ENCODE measurements around the gene KCNIP1.

The KCNIP1 gene

DNA sequence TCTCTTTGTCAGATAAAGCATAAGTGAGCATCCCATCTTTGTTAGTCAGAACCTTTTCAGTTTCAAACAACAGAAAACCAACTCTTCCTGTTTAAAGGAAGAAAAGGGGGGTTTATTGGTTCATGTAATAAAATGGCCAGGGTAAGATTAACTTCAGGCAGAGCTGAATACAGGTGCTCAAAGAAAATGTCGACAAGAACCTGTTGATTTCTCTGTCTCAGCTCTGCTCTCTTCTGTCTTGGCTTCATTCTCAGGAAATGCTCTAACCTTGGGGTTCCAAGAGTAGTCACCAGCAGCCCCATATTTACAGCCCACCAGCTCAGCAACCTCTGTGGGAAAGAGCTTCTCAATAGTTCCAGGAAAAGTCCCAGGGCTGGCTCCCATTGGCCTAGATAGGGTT is 25.2 kb downstream of the KCNIP1 start:
- TF ChIP-seq, protein P1, sequence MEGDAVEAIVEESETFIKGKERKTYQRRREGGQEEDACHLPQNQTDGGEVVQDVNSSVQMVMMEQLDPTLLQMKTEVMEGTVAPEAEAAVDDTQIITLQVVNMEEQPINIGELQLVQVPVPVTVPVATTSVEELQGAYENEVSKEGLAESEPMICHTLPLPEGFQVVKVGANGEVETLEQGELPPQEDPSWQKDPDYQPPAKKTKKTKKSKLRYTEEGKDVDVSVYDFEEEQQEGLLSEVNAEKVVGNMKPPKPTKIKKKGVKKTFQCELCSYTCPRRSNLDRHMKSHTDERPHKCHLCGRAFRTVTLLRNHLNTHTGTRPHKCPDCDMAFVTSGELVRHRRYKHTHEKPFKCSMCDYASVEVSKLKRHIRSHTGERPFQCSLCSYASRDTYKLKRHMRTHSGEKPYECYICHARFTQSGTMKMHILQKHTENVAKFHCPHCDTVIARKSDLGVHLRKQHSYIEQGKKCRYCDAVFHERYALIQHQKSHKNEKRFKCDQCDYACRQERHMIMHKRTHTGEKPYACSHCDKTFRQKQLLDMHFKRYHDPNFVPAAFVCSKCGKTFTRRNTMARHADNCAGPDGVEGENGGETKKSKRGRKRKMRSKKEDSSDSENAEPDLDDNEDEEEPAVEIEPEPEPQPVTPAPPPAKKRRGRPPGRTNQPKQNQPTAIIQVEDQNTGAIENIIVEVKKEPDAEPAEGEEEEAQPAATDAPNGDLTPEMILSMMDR (IDR thresholded peaks at IDR 0.05; ENCODE audit: insufficient read depth, low read depth, low read length, missing control alignments): no peak
- no peak overlapping the region for H3K4me3 ChIP-seq (ENCODE audit: low read depth, low read length)
- DNase-seq (ENCODE audit: low read depth): no peak

DNA sequence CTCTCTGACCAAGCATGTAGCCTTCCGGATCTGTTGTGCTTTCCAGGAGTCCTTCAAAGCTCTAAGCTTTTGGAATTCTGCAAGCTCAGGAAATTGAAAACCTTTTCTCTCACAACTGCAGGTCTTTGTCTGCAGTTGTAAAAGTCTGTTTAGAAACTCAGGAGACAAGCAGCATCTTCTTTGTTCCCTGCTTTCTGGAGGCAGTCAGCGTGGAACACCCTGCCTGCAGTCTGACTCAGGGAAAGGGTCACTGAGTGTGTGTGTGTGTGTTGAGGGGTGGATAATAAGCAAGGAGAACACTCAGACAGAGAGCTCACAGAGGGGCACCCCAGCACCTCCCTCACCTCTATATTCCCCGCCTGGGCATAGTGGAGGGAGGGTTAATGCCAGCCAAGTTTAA is 29.1 kb downstream of the KCNIP1 start:
- H3K4me3 ChIP-seq (ENCODE audit: low read depth, low read length): no peak overlapping the region
- no peak for DNase-seq (ENCODE audit: low read depth)
- TF ChIP-seq, protein P1 (IDR thresholded peaks at IDR 0.05; ENCODE audit: insufficient read depth, low read depth, low read length, missing control alignments): no peak

DNA sequence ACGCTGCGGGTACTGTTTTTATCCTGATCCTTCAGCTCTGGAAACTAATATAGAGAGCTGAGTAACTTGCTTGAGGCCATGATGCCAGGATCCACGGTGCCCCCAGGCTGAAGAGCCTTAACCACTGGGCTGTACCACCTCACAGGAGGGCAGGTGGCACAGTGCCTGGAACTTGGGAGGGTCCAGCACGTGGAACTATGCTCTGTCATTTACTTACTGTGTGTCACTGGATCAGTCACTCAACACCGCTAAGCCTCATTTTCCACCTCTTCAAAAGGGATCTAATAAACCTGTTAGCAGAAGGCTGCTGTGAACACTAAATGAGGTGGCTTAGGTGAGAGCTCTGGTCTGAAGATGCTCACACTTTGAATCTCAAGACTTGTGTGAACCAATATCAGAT is 29.6 kb downstream of the KCNIP1 start:
- TF ChIP-seq, protein P1 (IDR thresholded peaks at IDR 0.05; ENCODE audit: insufficient read depth, low read depth, low read length, missing control alignments): no peak
- DNase-seq (ENCODE audit: low read depth): no peak
- H3K4me3 ChIP-seq (ENCODE audit: low read depth, low read length): no peak overlapping the region

DNA sequence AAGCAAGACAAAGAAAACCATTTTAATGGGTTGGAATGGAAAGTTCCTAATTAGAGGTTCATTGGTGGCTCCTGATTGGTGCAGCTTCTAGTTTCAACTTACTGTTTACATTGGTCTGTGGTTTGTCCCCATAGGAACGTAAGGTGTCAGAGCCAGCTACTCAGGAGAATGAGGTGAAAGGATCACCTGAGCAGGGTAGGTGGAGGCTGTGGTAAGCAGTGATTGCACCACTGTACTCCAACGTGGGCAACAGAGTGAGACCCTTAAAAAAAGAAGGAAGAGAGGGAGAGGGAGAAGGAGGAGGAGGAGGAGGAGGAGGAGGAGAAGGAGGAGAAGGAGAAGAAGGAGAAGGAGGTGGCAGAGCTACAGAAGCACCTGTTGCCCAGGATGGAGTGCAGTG is 30.4 kb downstream of the KCNIP1 start:
- TF ChIP-seq, protein P1 (IDR thresholded peaks at IDR 0.05; ENCODE audit: insufficient read depth, low read depth, low read length, missing control alignments): no peak
- DNase-seq (ENCODE audit: low read depth): no peak
- H3K4me3 ChIP-seq (ENCODE audit: low read depth, low read length): no peak overlapping the region

DNA sequence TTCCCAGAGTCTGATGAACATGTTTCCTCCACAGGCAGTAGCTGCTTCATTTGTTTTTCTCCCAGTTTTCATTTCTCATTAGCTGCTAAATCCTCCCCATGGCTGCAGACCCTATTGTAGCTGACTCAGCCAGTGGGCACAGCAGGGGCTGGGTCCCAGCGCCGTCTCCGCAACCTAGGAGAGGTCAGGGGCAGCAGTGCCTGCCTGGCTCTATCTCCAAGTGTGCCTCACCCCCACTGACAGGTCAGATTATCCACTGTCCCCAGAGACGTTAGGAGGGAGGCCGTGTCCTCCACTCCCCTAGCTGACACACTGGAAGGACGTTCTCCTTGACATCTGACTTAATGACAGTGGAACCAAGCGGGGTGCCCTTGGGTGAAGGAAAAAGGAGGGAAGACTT is 31.1 kb downstream of the KCNIP1 start:
- DNase-seq (ENCODE audit: low read depth): no peak
- TF ChIP-seq, protein P1 (IDR thresholded peaks at IDR 0.05; ENCODE audit: insufficient read depth, low read depth, low read length, missing control alignments): no peak
- no peak overlapping the region for H3K4me3 ChIP-seq (ENCODE audit: low read depth, low read length)

DNA sequence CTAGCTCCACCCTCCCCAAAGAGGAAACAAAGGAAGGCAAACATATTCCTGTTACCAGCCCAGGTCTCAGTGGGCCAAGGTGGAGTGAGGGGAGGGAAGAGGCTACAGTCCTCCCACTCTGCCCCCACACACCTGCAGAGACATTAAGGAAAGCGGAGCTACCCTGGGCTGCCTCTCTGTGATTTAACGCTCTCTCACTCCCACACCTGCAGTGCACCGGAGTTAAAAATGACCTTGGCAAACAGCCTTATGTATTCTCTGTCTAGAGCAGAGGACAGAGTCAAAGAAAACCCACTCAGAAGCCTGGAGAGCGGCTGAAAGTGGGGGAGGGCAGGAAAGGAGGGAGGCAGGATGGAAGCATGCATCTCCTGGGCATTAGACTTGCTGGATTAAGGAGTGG is 32.7 kb downstream of the KCNIP1 start:
- TF ChIP-seq, protein P1 (IDR thresholded peaks at IDR 0.05; ENCODE audit: insufficient read depth, low read depth, low read length, missing control alignments): no peak
- no peak overlapping the region for H3K4me3 ChIP-seq (ENCODE audit: low read depth, low read length)
- DNase-seq (ENCODE audit: low read depth): no peak

DNA sequence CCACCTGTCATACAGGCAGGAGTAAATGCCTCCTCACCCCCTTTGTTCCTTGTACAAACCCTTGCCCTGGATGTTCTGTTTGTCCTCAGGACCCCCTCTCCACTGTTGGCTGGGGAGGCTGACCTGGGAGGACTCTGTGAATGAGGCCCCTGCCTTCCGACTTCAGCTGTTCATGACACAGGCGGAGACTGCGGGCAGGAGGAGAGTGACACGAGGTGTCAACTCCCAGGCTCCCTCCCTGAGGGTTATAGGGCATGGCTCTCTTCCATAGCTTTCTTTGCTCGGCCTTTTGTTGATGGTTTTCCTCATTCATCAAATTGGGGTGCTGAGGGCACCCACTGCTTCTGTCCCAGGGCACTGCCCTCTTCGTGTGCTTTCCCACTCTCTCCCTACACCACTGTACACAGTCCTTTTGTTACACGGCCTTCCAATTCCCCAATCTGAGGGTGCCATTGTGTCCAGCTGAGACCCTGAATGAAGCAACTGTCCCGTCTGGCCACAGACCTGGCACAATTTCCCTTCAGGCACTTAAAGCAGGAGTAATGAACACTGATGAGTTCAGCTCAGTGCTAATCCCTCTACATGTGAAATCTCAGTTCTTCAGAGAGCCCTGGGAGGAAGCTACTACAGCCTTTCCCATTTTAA is 33.8 kb downstream of the KCNIP1 start:
- no peak overlapping the region for H3K4me3 ChIP-seq (ENCODE audit: low read depth, low read length)
- TF ChIP-seq, protein P1 (IDR thresholded peaks at IDR 0.05; ENCODE audit: insufficient read depth, low read depth, low read length, missing control alignments): no peak
- no peak for DNase-seq (ENCODE audit: low read depth)

Measured in GM12865 (cell line).